Activated CD4-positive, CD25-positive, alpha-beta regulatory T cell (primary cell): Measurements from ENCODE around the gene KIAA1328.

Source experiments
- DNase-seq, 4 experiments: peaks; one replicate each; lab custom pipeline; 2025; lab: John Stamatoyannopoulos, UW

The KIAA1328 gene

GRCh38 chr18:37253394-37254235 is 424.7 kb downstream of the KIAA1328 start:
- no peak for DNase-seq

- DNase-seq = no peak
These were observed 425.4 kb downstream of the KIAA1328 start for GRCh38 chr18:37254236-37254754.

GRCh38 chr18:37254973-37255372 is 426.0 kb downstream of the KIAA1328 start:
- DNase-seq = no peak

GRCh38 chr18:37258131-37258530 is 429.2 kb downstream of the KIAA1328 start:
- DNase-seq = no peak

GRCh38 chr18:37258819-37259218 is 429.9 kb downstream of the KIAA1328 start:
- no peak for DNase-seq

GRCh38 chr18:37259711-37260110 is 430.8 kb downstream of the KIAA1328 start:
- no peak for DNase-seq

GRCh38 chr18:37260367-37261093 is 431.6 kb downstream of the KIAA1328 start:
- DNase-seq = no peak

- no peak for DNase-seq
These were observed 432.4 kb downstream of the KIAA1328 start for GRCh38 chr18:37261246-37261840.

GRCh38 chr18:37261988-37262387 is 433.1 kb downstream of the KIAA1328 start:
- DNase-seq = no peak

- no peak for DNase-seq
These were observed 436.0 kb downstream of the KIAA1328 start for GRCh38 chr18:37264956-37265355.

- no peak for DNase-seq
These were observed 436.5 kb downstream of the KIAA1328 start for GRCh38 chr18:37265382-37265781.

GRCh38 chr18:37266290-37266689 is 437.4 kb downstream of the KIAA1328 start:
- no peak for DNase-seq

GRCh38 chr18:37270038-37270665 is 441.2 kb downstream of the KIAA1328 start:
- DNase-seq = no peak

- no peak for DNase-seq
These were observed 441.7 kb downstream of the KIAA1328 start for GRCh38 chr18:37270666-37271052.

GRCh38 chr18:37272226-37272625 is 443.3 kb downstream of the KIAA1328 start:
- no peak for DNase-seq

- no peak for DNase-seq
These were observed 443.9 kb downstream of the KIAA1328 start for GRCh38 chr18:37272841-37273240.

GRCh38 chr18:37274309-37275236 is 445.6 kb downstream of the KIAA1328 start:
- DNase-seq = no peak

GRCh38 chr18:37275237-37275741 is 446.4 kb downstream of the KIAA1328 start:
- no peak for DNase-seq

- DNase-seq = no peak
These were observed 447.4 kb downstream of the KIAA1328 start for GRCh38 chr18:37276111-37276890.

GRCh38 chr18:37277804-37278203 is 448.9 kb downstream of the KIAA1328 start:
- no peak for DNase-seq
